H1 (cell line): Measurements from ENCODE around the gene LTBP1. TPM values are rescaled to one million over a fixed set of nuclear protein-coding genes. Genes with fewer than 3 reads are reported as not detected.

Experiments
- CREB1 ChIP-seq: IDR thresholded peaks from 2 replicates; pipeline ENCODE4 v1.6.1; 2012; ENCODE audit warnings: inconsistent platforms
- JUND ChIP-seq: IDR thresholded peaks from 2 replicates; pipeline ENCODE4 v1.6.1; 2011; ENCODE audit warnings: mild to moderate bottlenecking, improper control_type of control experiment, low read length
- NRF1 ChIP-seq: IDR thresholded peaks from 2 replicates; pipeline ENCODE4 v1.6.1; 2011; ENCODE audit warnings: mild to moderate bottlenecking, low read depth, low read length, improper control_type of control experiment
- POLR2A ChIP-seq, 2 experiments: IDR thresholded peaks; 1 replicate in 1 of 2; 2 replicates in 1 of 2; pipeline ENCODE4 v1.6.1; 2011; ENCODE audit warnings: low read depth in 2 of 2, low read length in 2 of 2, mild to moderate bottlenecking in 2 of 2; ENCODE audit errors: control extremely low read depth in 1 of 2
- SP4 ChIP-seq: IDR thresholded peaks from 2 replicates; pipeline ENCODE4 v1.6.1; 2012; ENCODE audit warnings: low read length, inconsistent platforms
- polyA plus RNA-seq, 7 experiments: library from polyadenylated mRNA; depleted of rRNA in 3 of 7; stranded (reverse) in 5 of 7; unstranded in 2 of 7; fragments of >200 nt in 5 of 7; fragments of 200-250 nt in 2 of 7; gene quantifications; 1 replicate in 5 of 7; 2 replicates in 1 of 7; 4 replicates in 1 of 7; pipeline versions ENCODE4 v1.2.1 to v1.2.3, GENCODE V29; 2011 to 2013; ENCODE audit warnings: missing spikeins in 2 of 7, mixed read lengths in 2 of 7
- total RNA-seq: library from RNA; stranded (reverse); fragmentation: NEBNext Ultra II Directional; extraction: Animal tissue kit (Norgen Biotek cat#: 25700); gene quantifications from 2 replicates; pipeline ENCODE4 v1.2.1, GENCODE V29; 2021

The LTBP1 gene
- total and polyA plus RNA-seq, 2 of the 8 experiments (the other 6 are each of a cell fraction or from before 2014, with no cell fraction given) = 15.4 to 24.7 TPM

GRCh38 chr2:33430077-33430476 is 483.3 kb downstream of the LTBP1 start (continued):
- TF ChIP-seq NRF1 = no peak
- TF ChIP-seq CREB1 = no peak
- TF ChIP-seq SP4 = no peak
- no peak for TF ChIP-seq POLR2A (IDR thresholded peaks at IDR 0.05; ENCODE audit: control extremely low read depth in 1 of 2, low read depth in 2 of 2, low read length in 2 of 2)
- no peak for TF ChIP-seq JUND
- TF ChIP-seq, all 59 proteins: peak for 0
